ENCODE data around the gene HTR3C.
"Not testable (repeated sequence)": the region's sequence is repeated elsewhere in the genome, so short reads cannot be mapped to it uniquely, and the experiment has no call there.

Gene HTR3C

GRCh38 chr3:184030536-184030935 is 22.3 kb upstream of the HTR3C start:
- DNase-seq (ENCODE audit: low read depth, low spot score): no peak

- DNase-seq (ENCODE audit: low read depth, low spot score): no peak
Measured at GRCh38 chr3:184031187-184031792, 21.6 kb upstream of the HTR3C start, which contains the start of gene HTR3D. HTR3D (plus strand) TSS chr3:184031742; CDS start chr3:184031742, 0 bp downstream.

- DNase-seq (ENCODE audit: low read depth, low spot score): no peak
Measured at GRCh38 chr3:184037816-184038215, 15.0 kb upstream of the HTR3C start.

- not testable (repeated sequence) for DNase-seq (ENCODE audit: low read depth, low spot score)
Measured at GRCh38 chr3:184038307-184038706, 14.5 kb upstream of the HTR3C start.

GRCh38 chr3:184039414-184039813 is 13.4 kb upstream of the HTR3C start:
- no peak for DNase-seq (ENCODE audit: low read depth, low spot score)

GRCh38 chr3:184040010-184040409 is 12.8 kb upstream of the HTR3C start:
- no peak for DNase-seq (ENCODE audit: low read depth, low spot score)

- no peak for DNase-seq (ENCODE audit: low read depth, low spot score)
Measured at GRCh38 chr3:184042617-184043016, 10.2 kb upstream of the HTR3C start.

GRCh38 chr3:184045995-184046394 is 6.9 kb upstream of the HTR3C start:
- DNase-seq (ENCODE audit: low read depth, low spot score): no peak

GRCh38 chr3:184050217-184050847 is 2.5 kb upstream of the HTR3C start:
- no peak for DNase-seq (ENCODE audit: low read depth, low spot score)

- DNase-seq (ENCODE audit: low read depth, low spot score): no peak
Measured at GRCh38 chr3:184058029-184058428, 5.2 kb downstream of the HTR3C start.

GRCh38 chr3:184059424-184059823 is 6.6 kb downstream of the HTR3C start:
- no peak for DNase-seq (ENCODE audit: low read depth, low spot score)

- no peak for DNase-seq (ENCODE audit: low read depth, low spot score)
Measured at GRCh38 chr3:184062637-184063036, 9.8 kb downstream of the HTR3C start.

- no peak for DNase-seq (ENCODE audit: low read depth, low spot score)
Measured at GRCh38 chr3:184066211-184066610, 13.4 kb downstream of the HTR3C start.

- no peak for DNase-seq (ENCODE audit: low read depth, low spot score)
Measured at GRCh38 chr3:184067573-184068055, 14.8 kb downstream of the HTR3C start.

- DNase-seq (ENCODE audit: low read depth, low spot score): no peak
Measured at GRCh38 chr3:184068344-184068743, 15.5 kb downstream of the HTR3C start.

GRCh38 chr3:184071142-184071541 is 18.3 kb downstream of the HTR3C start:
- DNase-seq (ENCODE audit: low read depth, low spot score): not testable (repeated sequence)

GRCh38 chr3:184073621-184074020 is 20.8 kb downstream of the HTR3C start:
- DNase-seq (ENCODE audit: low read depth, low spot score): no peak

GRCh38 chr3:184075901-184076300 is 23.1 kb downstream of the HTR3C start:
- no peak for DNase-seq (ENCODE audit: low read depth, low spot score)

GRCh38 chr3:184077881-184078280 is 25.0 kb downstream of the HTR3C start:
- no peak for DNase-seq (ENCODE audit: low read depth, low spot score)

- DNase-seq (ENCODE audit: low read depth, low spot score): no peak
Measured at GRCh38 chr3:184078851-184079250, 26.0 kb downstream of the HTR3C start.

- no peak for DNase-seq (ENCODE audit: low read depth, low spot score)
Measured at GRCh38 chr3:184081116-184081830, 28.4 kb downstream of the HTR3C start.

- DNase-seq (ENCODE audit: low read depth, low spot score): no peak
Measured at GRCh38 chr3:184082034-184082433, 29.2 kb downstream of the HTR3C start.

GRCh38 chr3:184082465-184082864 is 29.6 kb downstream of the HTR3C start:
- DNase-seq (ENCODE audit: low read depth, low spot score): no peak
